Endothelial cell (in vitro differentiated cells): ENCODE data around the gene RPS21. TPM values are rescaled to one million over a fixed set of nuclear protein-coding genes. Genes with fewer than 3 reads are reported as not detected.

ENCODE experiments used
- DNase-seq: peaks from one replicate; pipeline ENCODE4 v3.0.0; 2021; ENCODE audit warnings: low spot score
- H3K27ac Mint-ChIP-seq: one replicate; pipeline ENCODE4 v1.8.0; 2021; ENCODE audit warnings: mixed read lengths, inconsistent platforms; ENCODE audit not compliant: unreplicated experiment
- H3K27me3 Mint-ChIP-seq: one replicate; pipeline ENCODE4 v1.8.0; 2021; ENCODE audit warnings: mild to moderate bottlenecking, moderate library complexity, mixed read lengths, inconsistent platforms; ENCODE audit not compliant: unreplicated experiment
- H3K36me3 Mint-ChIP-seq: one replicate; pipeline ENCODE4 v1.8.0; 2021; ENCODE audit warnings: mild to moderate bottlenecking, low read depth, mixed read lengths, inconsistent platforms; ENCODE audit not compliant: unreplicated experiment
- H3K4me1 Mint-ChIP-seq: one replicate; pipeline ENCODE4 v1.8.0; 2021; ENCODE audit warnings: mild to moderate bottlenecking, mixed read lengths, inconsistent platforms; ENCODE audit not compliant: unreplicated experiment
- H3K4me3 Mint-ChIP-seq: one replicate; pipeline ENCODE4 v1.8.0; 2021; ENCODE audit warnings: mild to moderate bottlenecking, mixed read lengths, inconsistent platforms; ENCODE audit not compliant: unreplicated experiment
- H3K9me3 Mint-ChIP-seq: one replicate; pipeline ENCODE4 v1.8.0; 2021; ENCODE audit warnings: mixed read lengths, inconsistent platforms; ENCODE audit not compliant: unreplicated experiment
- CTCF ChIP-seq: fragments of 200-600 bp; sonication (generic); IDR thresholded peaks from one replicate; pipeline ENCODE4 v1.5.0; 2021; ENCODE audit warnings: antibody characterized with exemption; ENCODE audit not compliant: unreplicated experiment
- total RNA-seq: library from RNA; stranded (reverse); fragmentation: NEBNext Ultra II Directional; extraction: Animal tissue kit (Norgen Biotek cat#: 25700); gene quantifications from one replicate; pipeline ENCODE4 v1.2.1, GENCODE V29; 2021; ENCODE audit not compliant: unreplicated experiment

RPS21 gene
- total RNA-seq, 1 donor from 2014 or later, result 1,710 TPM

- no peaks in the 10 kb centered on the region for H3K4me1 Mint-ChIP-seq
- no peaks in the 10 kb centered on the region for H3K9me3 Mint-ChIP-seq
- no peak for DNase-seq
- no peaks in the 10 kb centered on the region for H3K36me3 Mint-ChIP-seq
- H3K4me3 Mint-ChIP-seq, result no peak overlapping the region
- H3K27ac Mint-ChIP-seq, result no peak overlapping the region
- no peak for TF ChIP-seq CTCF
- peaks cover 2% of the 10 kb centered on the region for H3K27me3 Mint-ChIP-seq
Measured at GRCh38 chr20:62356589-62357186, 30.2 kb upstream of the RPS21 start.

- no peak overlapping the region for H3K4me3 Mint-ChIP-seq
- no peaks in the 10 kb centered on the region for H3K36me3 Mint-ChIP-seq
- no peaks in the 10 kb centered on the region for H3K4me1 Mint-ChIP-seq
- H3K27ac Mint-ChIP-seq, result no peak overlapping the region
- TF ChIP-seq CTCF, result no peak
- DNase-seq, result no peak
- H3K27me3 Mint-ChIP-seq, result peaks cover 4% of the 10 kb centered on the region
- H3K9me3 Mint-ChIP-seq, result no peaks in the 10 kb centered on the region
Measured at GRCh38 chr20:62357187-62357667, 29.7 kb upstream of the RPS21 start.

- TF ChIP-seq CTCF, result no peak
- no peak overlapping the region for H3K4me3 Mint-ChIP-seq
- H3K27me3 Mint-ChIP-seq, result peaks cover 2% of the 10 kb centered on the region
- no peak overlapping the region for H3K27ac Mint-ChIP-seq
- no peaks in the 10 kb centered on the region for H3K4me1 Mint-ChIP-seq
- H3K36me3 Mint-ChIP-seq, result no peaks in the 10 kb centered on the region
- DNase-seq, result no peak
- H3K9me3 Mint-ChIP-seq, result no peaks in the 10 kb centered on the region
Measured at GRCh38 chr20:62357681-62358080, 29.2 kb upstream of the RPS21 start.

- Mint-ChIP-seq H3K9me3 (no peaks in the 10 kb centered on the region), H3K27ac (no peak overlapping the region), H3K36me3 (no peaks in the 10 kb centered on the region), H3K27me3 (peaks cover 4% of the 10 kb centered on the region), H3K4me1 (no peaks in the 10 kb centered on the region), H3K4me3 (no peak overlapping the region)
- TF ChIP-seq CTCF, result no peak
- no peak for DNase-seq
Measured at GRCh38 chr20:62358171-62359042, 28.5 kb upstream of the RPS21 start.

- no peaks in the 10 kb centered on the region for H3K4me1 Mint-ChIP-seq
- H3K27ac Mint-ChIP-seq, result no peak overlapping the region
- H3K4me3 Mint-ChIP-seq, result no peak overlapping the region
- no peak for TF ChIP-seq CTCF
- H3K9me3 Mint-ChIP-seq, result no peaks in the 10 kb centered on the region
- H3K36me3 Mint-ChIP-seq, result no peaks in the 10 kb centered on the region
- H3K27me3 Mint-ChIP-seq, result peaks cover 4% of the 10 kb centered on the region
- DNase-seq, result no peak
Measured at GRCh38 chr20:62359043-62359490, 27.8 kb upstream of the RPS21 start.
